ENCODE measurements around the gene USP34. TPM values are rescaled to one million over a fixed set of nuclear protein-coding genes. Genes with fewer than 3 reads are reported as not detected.

Gene USP34
- total RNA-seq, 1 experiment from 2014 or later = 76.3 TPM

GRCh38 chr2:61161888-61162287 is 309.0 kb downstream of the USP34 start, which contains the start of gene C2orf74:
Gene C2orf74, plus strand, starts transcription at chr2:61162188. Its CDS starts 327 bp downstream, at chr2:61162515.
- H3K9ac ChIP-seq (ENCODE audit: low read length) = no peak within 1 kb of the TSS
- H3K9me3 ChIP-seq (ENCODE audit: control insufficient read depth in 1 of 2, insufficient read depth in 1 of 2, low read depth in 1 of 2, low read length in 2 of 2) = no peaks in the 10 kb centered on the region
- no peak within 1 kb of the TSS for H2AFZ ChIP-seq (ENCODE audit: low read depth, low read length, poor library complexity, severe bottlenecking)
- H3K27me3 ChIP-seq (ENCODE audit: insufficient read depth, low read length) = no peaks in the 10 kb centered on the region
- POLR2A ChIA-PET = no interaction called here
- intact Hi-C loops (cut with micrococcal nuclease) = no loop called here
- H3K4me3 ChIP-seq (replicated peaks in 1 of 2; ENCODE audit: low read depth in 1 of 2, low read length in 2 of 2) = no peak within 1 kb of the TSS
- no peaks in the 10 kb centered on the region for H3K36me3 ChIP-seq (ENCODE audit: control insufficient read depth in 1 of 2, insufficient read depth in 2 of 2, low read length in 2 of 2)
- H3K4me1 ChIP-seq (ENCODE audit: control insufficient read depth in 1 of 2, insufficient read depth in 2 of 2, low read length in 2 of 2) = no peaks in the 10 kb centered on the region
- no peak within 1 kb of the TSS for H3K4me2 ChIP-seq (ENCODE audit: low read length)
- H3K79me2 ChIP-seq (ENCODE audit: insufficient read depth, low read length) = no peaks in the 10 kb centered on the region
- H3K9me2 ChIP-seq (ENCODE audit: insufficient read depth) = no peaks in the 10 kb centered on the region
- no TSS peak for BruUV-seq (replicated peaks)
- DNase-seq (ENCODE audit: low read depth, low spot score) (no peak), ATAC-seq (no peak)
- RAD21 ChIA-PET (ENCODE audit: low non-redundant PET in 1 of 2, low total read pairs in 2 of 2, uncharacterized antibody in 2 of 2, unreplicated experiment in 2 of 2) = no interaction called here
- no peak within 1 kb of the TSS for H3K27ac ChIP-seq (ENCODE audit: low read depth, low read length)
- no peak for TF ChIP-seq ZNF274 (IDR thresholded peaks at IDR 0.05; ENCODE audit: low read depth, low read length)
- CTCF ChIA-PET = no interaction called here
- no peaks in the 10 kb centered on the region for H4K20me1 ChIP-seq (ENCODE audit: insufficient read depth)

DNA sequence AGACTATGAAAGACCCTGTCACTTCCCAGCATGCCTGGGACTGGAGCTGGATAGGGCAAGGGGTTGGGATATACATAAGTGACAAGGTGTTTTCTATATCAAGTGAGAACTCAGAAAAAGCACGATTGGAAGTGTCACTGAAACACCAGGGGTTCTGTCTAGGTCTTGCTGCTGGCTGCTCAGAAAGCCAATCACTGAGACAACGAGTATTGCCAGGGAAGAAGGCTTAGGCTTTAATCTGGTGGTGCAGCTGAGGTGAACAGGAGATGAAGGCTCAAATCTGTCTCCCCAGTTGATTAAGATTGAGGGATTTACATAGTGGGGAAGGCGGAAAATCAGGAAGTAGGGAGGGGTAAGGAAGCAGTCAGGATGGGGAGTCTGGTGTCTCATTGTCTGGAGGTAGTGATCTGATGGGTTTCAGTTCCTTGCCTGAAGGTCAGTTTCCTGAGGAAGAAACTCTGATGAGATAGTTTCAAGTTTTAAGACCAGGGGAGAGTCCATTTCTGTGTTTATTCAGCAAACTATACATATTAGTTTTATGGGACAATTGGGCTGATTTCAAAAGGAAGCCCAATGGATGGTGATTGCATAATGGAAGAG is 312.4 kb downstream of the USP34 start:
- ChIA-PET CTCF (no interaction called here), RAD21 (ENCODE audit: low non-redundant PET in 1 of 2, low total read pairs in 2 of 2, uncharacterized antibody in 2 of 2, unreplicated experiment in 2 of 2) (no interaction called here), POLR2A (no interaction called here)
- BruUV-seq (replicated peaks) = no TSS peak
- DNase-seq (ENCODE audit: low read depth, low spot score) (no peak), ATAC-seq (no peak)
- Histone ChIP-seq H3K4me2 (ENCODE audit: low read length) (no peak overlapping the region), H3K9ac (ENCODE audit: low read length) (no peak overlapping the region), H3K27ac (ENCODE audit: low read depth, low read length) (no peak overlapping the region), H3K79me2 (ENCODE audit: insufficient read depth, low read length) (no peaks in the 10 kb centered on the region), H3K4me3 (replicated peaks in 1 of 2; ENCODE audit: low read depth in 1 of 2, low read length in 2 of 2) (no peak overlapping the region), H3K9me2 (ENCODE audit: insufficient read depth) (no peaks in the 10 kb centered on the region), H3K36me3 (ENCODE audit: control insufficient read depth in 1 of 2, insufficient read depth in 2 of 2, low read length in 2 of 2) (no peaks in the 10 kb centered on the region), H3K27me3 (ENCODE audit: insufficient read depth, low read length) (no peaks in the 10 kb centered on the region), H4K20me1 (ENCODE audit: insufficient read depth) (no peaks in the 10 kb centered on the region), H2AFZ (ENCODE audit: low read depth, low read length, poor library complexity, severe bottlenecking) (no peak overlapping the region), H3K9me3 (ENCODE audit: control insufficient read depth in 1 of 2, insufficient read depth in 1 of 2, low read depth in 1 of 2, low read length in 2 of 2) (no peaks in the 10 kb centered on the region), H3K4me1 (ENCODE audit: control insufficient read depth in 1 of 2, insufficient read depth in 2 of 2, low read length in 2 of 2) (no peaks in the 10 kb centered on the region)
- TF ChIP-seq YY1 (IDR thresholded peaks at IDR 0.05; ENCODE audit: extremely low read depth, insufficient replicate concordance, low read depth, low read length) (no peak), EZH2phosphoT487 (IDR thresholded peaks at IDR 0.05; ENCODE audit: borderline replicate concordance) (no peak), ELF1 (IDR thresholded peaks at IDR 0.05; ENCODE audit: borderline replicate concordance, low read depth) (no peak), EZH2 (IDR thresholded peaks at IDR 0.05) (no peak), RAD21 (IDR thresholded peaks at IDR 0.05; ENCODE audit: low read depth) (no peak), SIN3A (IDR thresholded peaks at IDR 0.05; ENCODE audit: low read depth) (no peak), ZFX (IDR thresholded peaks at IDR 0.05) (no peak), ZNF274 (IDR thresholded peaks at IDR 0.05; ENCODE audit: low read depth, low read length) (no peak), TCF7L2 (IDR thresholded peaks at IDR 0.05; ENCODE audit: borderline replicate concordance, extremely low read depth, insufficient read depth, insufficient read length) (no peak), EGR1 (IDR thresholded peaks at IDR 0.05; ENCODE audit: low read depth) (no peak), CEBPB (IDR thresholded peaks at IDR 0.05; ENCODE audit: low read depth) (no peak), CBX3 (IDR thresholded peaks at IDR 0.05; ENCODE audit: low read depth) (no peak)
- TF ChIP-seq, protein P1, sequence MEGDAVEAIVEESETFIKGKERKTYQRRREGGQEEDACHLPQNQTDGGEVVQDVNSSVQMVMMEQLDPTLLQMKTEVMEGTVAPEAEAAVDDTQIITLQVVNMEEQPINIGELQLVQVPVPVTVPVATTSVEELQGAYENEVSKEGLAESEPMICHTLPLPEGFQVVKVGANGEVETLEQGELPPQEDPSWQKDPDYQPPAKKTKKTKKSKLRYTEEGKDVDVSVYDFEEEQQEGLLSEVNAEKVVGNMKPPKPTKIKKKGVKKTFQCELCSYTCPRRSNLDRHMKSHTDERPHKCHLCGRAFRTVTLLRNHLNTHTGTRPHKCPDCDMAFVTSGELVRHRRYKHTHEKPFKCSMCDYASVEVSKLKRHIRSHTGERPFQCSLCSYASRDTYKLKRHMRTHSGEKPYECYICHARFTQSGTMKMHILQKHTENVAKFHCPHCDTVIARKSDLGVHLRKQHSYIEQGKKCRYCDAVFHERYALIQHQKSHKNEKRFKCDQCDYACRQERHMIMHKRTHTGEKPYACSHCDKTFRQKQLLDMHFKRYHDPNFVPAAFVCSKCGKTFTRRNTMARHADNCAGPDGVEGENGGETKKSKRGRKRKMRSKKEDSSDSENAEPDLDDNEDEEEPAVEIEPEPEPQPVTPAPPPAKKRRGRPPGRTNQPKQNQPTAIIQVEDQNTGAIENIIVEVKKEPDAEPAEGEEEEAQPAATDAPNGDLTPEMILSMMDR (IDR thresholded peaks at IDR 0.05 in 2 of 3, conservative IDR thresholded peaks at IDR 0.05 in 1 of 3; ENCODE audit: borderline replicate concordance in 1 of 3, insufficient read depth in 1 of 3, low read depth in 2 of 3, low read length in 2 of 3) = no peak
- intact Hi-C loops (cut with micrococcal nuclease) = no loop called here

All from HCT116 (cell line).